Endothelial cell of umbilical vein (primary cell): ENCODE results near the gene RPS16.

Experiments
- CTCF ChIP-seq, 2 donors: IDR thresholded peaks; 1 replicate in 1 of 2; 2 replicates in 1 of 2; pipeline ENCODE4 v1.5.1; 2011; ENCODE audit warnings: low read length in 2 of 2, mild to moderate bottlenecking in 2 of 2, moderate library complexity in 2 of 2, control low read depth in 1 of 2, inconsistent platforms in 1 of 2, low read depth in 1 of 2; ENCODE audit not compliant: insufficient read depth in 1 of 2; ENCODE audit errors: extremely low read depth in 1 of 2
- MYC ChIP-seq: IDR thresholded peaks from one replicate; pipeline ENCODE4 v1.6.1; 2011; ENCODE audit warnings: mild to moderate bottlenecking, low read depth, low read length
- POLR2A ChIP-seq: IDR thresholded peaks from 2 replicates; pipeline ENCODE4 v1.6.1; 2012; ENCODE audit warnings: low read depth, mild to moderate bottlenecking, control low read depth, low read length
- POLR2AphosphoS5 ChIP-seq: IDR thresholded peaks from 2 replicates; pipeline ENCODE4 v1.6.1; 2012; ENCODE audit warnings: low read depth, mild to moderate bottlenecking, control low read depth, low read length, moderate library complexity; ENCODE audit not compliant: insufficient read depth

- no peak for TF ChIP-seq POLR2A
- TF ChIP-seq CTCF (IDR thresholded peaks at IDR 0.05; ENCODE audit: extremely low read depth in 1 of 2, insufficient read depth in 1 of 2, low read depth in 1 of 2, low read length in 2 of 2): no peak
- TF ChIP-seq POLR2AphosphoS5: no peak
- no peak for TF ChIP-seq MYC
Measured at GRCh38 chr19:39473443-39473960, 37.8 kb upstream of the RPS16 start.
